Measurements from ENCODE around the gene BDKRB1. TPM values are rescaled to one million over a fixed set of nuclear protein-coding genes. Genes with fewer than 3 reads are reported as not detected.

Gene BDKRB1
- total RNA-seq, 4 donors from 2014 or later: 0.78 to 1.0 (median 0.94) TPM; not detected in 1

DNA sequence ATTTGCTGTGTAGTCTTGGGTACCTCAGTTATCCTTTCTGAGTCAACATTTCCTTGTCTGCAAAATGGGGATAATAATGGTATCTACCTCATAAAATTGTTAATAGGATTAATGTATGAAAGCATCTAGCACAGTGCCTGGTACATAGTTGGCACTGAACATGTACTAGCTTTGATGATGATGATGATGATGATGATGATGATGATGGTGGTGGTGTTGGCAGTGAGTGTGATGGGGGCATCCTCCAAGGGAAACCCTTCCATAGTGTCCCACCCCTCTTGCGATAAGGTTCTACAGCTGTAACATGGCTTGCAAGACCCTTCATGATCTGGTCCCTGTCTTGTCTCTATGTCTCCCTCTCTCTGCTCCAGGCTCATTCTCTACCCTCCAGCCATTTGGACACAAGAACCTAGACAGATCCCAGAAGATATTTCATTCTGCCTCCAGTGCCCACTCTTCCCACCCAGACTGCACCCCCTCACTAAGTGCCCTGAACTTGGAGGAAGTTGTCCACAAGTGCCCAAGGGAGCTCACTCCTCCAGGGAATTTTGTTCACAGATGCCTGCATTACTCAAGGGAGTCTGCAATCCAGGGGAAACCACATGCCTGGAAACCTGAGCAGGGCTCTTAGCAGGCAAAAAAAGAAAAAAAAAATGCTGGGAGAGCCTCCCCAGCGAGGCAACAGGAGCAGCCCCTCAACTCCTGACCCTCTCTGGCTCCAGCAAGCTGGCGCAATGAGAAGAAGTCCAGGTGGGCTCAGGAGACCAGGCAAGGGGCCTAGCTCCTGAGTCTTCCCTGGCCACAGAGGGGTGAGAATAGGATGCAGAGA, 10.1 kb upstream of the BDKRB1 start:
- intact Hi-C loops (cut with DNase I): no loop called here
- no peak for TF ChIP-seq POLR2A (IDR thresholded peaks at IDR 0.05)
- Histone ChIP-seq H3K9me3 (no peaks in the 10 kb centered on the region), H3K4me3 (replicated peaks in 1 of 3) (no peak overlapping the region), H3K4me1 (no peaks in the 10 kb centered on the region), H3K27me3 (no peaks in the 10 kb centered on the region), H3K36me3 (peaks cover 5 to 7% of the 10 kb centered on the region in 2 donors), H3K27ac (no peak overlapping the region)
- DNase-seq: no peak
- WGBS, 2 donors: 53 to 87% methylated on average over 3 of the region's 3 CpGs

DNA sequence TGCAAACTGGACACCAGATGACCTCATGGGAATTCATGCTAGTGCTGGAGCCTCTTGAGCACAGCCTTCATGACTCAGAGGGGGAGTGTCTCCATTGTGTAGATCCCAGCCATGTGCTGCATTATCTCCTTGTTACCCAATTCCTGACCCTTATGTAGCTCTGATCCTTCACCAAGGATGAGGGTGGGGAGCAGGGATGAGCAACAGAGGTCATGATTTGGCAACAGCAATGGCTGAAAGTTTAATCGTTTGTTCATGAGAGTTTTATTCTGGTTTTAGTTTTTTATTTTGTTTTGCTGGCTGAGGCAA, 9.5 kb upstream of the BDKRB1 start:
- H3K9me3 ChIP-seq: no peaks in the 10 kb centered on the region
- no peak for TF ChIP-seq POLR2A (IDR thresholded peaks at IDR 0.05)
- TF ChIP-seq, protein P1, sequence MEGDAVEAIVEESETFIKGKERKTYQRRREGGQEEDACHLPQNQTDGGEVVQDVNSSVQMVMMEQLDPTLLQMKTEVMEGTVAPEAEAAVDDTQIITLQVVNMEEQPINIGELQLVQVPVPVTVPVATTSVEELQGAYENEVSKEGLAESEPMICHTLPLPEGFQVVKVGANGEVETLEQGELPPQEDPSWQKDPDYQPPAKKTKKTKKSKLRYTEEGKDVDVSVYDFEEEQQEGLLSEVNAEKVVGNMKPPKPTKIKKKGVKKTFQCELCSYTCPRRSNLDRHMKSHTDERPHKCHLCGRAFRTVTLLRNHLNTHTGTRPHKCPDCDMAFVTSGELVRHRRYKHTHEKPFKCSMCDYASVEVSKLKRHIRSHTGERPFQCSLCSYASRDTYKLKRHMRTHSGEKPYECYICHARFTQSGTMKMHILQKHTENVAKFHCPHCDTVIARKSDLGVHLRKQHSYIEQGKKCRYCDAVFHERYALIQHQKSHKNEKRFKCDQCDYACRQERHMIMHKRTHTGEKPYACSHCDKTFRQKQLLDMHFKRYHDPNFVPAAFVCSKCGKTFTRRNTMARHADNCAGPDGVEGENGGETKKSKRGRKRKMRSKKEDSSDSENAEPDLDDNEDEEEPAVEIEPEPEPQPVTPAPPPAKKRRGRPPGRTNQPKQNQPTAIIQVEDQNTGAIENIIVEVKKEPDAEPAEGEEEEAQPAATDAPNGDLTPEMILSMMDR (IDR thresholded peaks at IDR 0.05): no peak
- no peak overlapping the region for H3K4me3 ChIP-seq (replicated peaks in 1 of 3)
- peaks cover 1 to 2% of the 10 kb centered on the region in 2 donors for H3K36me3 ChIP-seq
- intact Hi-C loops (cut with DNase I): no loop called here
- no peaks in the 10 kb centered on the region for H3K4me1 ChIP-seq
- no peak overlapping the region for H3K27ac ChIP-seq
- 74 to 79% methylated on average over 1 of the region's 1 CpG for WGBS, 2 donors
- DNase-seq: no peak
- no peaks in the 10 kb centered on the region for H3K27me3 ChIP-seq

DNA sequence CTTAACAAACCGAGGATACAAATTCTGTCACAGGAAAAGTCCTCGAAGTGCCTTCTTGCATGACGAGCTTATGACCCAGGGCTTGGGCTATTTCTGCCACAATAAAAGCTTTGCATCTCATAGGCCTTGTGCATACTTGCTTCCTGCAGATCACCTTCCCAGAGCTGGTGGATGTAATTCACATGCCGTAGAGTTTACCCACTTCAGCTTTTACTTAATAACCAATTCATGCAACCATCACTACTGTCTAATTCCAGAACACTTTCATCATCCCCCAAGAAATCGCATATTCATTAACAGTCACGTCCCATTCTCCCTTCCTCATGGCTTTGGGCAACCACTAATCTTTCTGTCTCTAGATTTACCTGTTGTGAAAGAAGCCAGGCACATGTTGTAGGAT, 9.0 kb upstream of the BDKRB1 start:
- Histone ChIP-seq H3K4me3 (replicated peaks in 1 of 3) (no peak overlapping the region), H3K27ac (no peak overlapping the region), H3K27me3 (no peaks in the 10 kb centered on the region), H3K36me3 (no peaks in the 10 kb centered on the region), H3K9me3 (no peaks in the 10 kb centered on the region), H3K4me1 (no peaks in the 10 kb centered on the region)
- 57 to 75% methylated on average over 5 to 6 of the region's 6 CpGs for WGBS, 2 donors
- intact Hi-C loops (cut with DNase I): no loop called here
- no peak for TF ChIP-seq POLR2A (IDR thresholded peaks at IDR 0.05)
- TF ChIP-seq, protein P1 (IDR thresholded peaks at IDR 0.05): no peak
- DNase-seq: no peak

- no peaks in the 10 kb centered on the region for H3K4me1 ChIP-seq
- H3K36me3 ChIP-seq: no peaks in the 10 kb centered on the region
- 64 to 82% methylated on average over 5 of the region's 5 CpGs for WGBS, 2 donors
- DNase-seq: no peak
- no peaks in the 10 kb centered on the region for H3K27me3 ChIP-seq
- TF ChIP-seq POLR2A (IDR thresholded peaks at IDR 0.05): no peak
- TF ChIP-seq, protein P1 (IDR thresholded peaks at IDR 0.05): no peak
- no peaks in the 10 kb centered on the region for H3K9me3 ChIP-seq
- H3K27ac ChIP-seq: no peak overlapping the region
- intact Hi-C loops (cut with DNase I): no loop called here
- no peak overlapping the region for H3K4me3 ChIP-seq (replicated peaks in 1 of 3)
Observed at GRCh38 chr14:96249029-96249428, 7.0 kb upstream of the BDKRB1 start.

DNA sequence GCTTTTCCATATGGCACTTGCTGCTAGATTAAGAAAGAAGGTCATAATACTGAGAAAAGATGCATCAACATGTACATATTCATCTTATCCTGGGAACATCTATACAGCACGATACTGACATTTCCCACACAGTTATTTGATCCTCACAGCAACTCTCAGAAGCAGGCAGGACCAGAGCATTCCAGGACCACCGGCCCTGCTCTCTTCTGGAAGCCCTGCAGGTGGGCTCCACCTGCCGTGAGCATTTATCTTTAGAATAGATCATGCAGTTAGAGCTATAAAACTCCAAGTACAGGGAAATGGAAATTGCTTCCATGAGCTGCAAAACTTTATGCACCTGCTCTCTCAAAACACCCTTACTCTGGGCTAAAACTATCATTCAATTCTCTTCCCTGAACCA, 5.5 kb upstream of the BDKRB1 start:
- no peak for DNase-seq
- WGBS, 2 donors: 80 to 81% methylated on average over 3 of the region's 3 CpGs
- TF ChIP-seq, protein P1 (IDR thresholded peaks at IDR 0.05): no peak
- H3K4me3 ChIP-seq (replicated peaks in 1 of 3): no peak overlapping the region
- no peak overlapping the region for H3K27ac ChIP-seq
- H3K27me3 ChIP-seq: no peaks in the 10 kb centered on the region
- intact Hi-C loops (cut with DNase I): no loop called here
- no peaks in the 10 kb centered on the region for H3K4me1 ChIP-seq
- H3K9me3 ChIP-seq: no peaks in the 10 kb centered on the region
- H3K36me3 ChIP-seq: no peaks in the 10 kb centered on the region

Measured in thyroid gland (tissue), 4 donors.